DMS79 treated with DMSO at 0.1 percent for 48 hours (cell line): ENCODE results near the gene FAU.
"Not testable (repeated sequence)": the region's sequence is repeated elsewhere in the genome, so short reads cannot be mapped to it uniquely, and the experiment has no call there.

Source experiments
- DNase-seq: peaks from one replicate; lab custom pipeline; 2025; lab: John Stamatoyannopoulos, UW

The FAU gene

DNA sequence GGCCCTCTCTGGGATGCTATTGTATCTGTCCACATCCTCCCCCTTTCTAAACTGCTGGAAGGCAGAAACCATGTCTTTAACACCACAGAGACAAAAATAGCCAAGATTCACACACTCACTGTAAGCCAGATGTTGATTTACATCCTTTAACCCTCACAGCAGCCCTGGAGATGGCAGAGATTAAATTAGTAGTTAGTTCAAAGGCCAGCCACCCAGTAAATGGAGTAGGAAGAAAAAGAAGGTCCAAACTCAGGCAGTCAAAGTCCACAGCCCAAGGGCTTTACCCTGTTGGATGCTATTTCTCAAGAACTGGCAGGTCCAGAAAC, 2.3 kb downstream of the FAU start:
- no peak for DNase-seq

- DNase-seq = not testable (repeated sequence)
Measured at GRCh38 chr11:65118891-65119669, 2.9 kb downstream of the FAU start.

GRCh38 chr11:65118097-65118837, 3.7 kb downstream of the FAU start:
- DNase-seq = no peak

DNA sequence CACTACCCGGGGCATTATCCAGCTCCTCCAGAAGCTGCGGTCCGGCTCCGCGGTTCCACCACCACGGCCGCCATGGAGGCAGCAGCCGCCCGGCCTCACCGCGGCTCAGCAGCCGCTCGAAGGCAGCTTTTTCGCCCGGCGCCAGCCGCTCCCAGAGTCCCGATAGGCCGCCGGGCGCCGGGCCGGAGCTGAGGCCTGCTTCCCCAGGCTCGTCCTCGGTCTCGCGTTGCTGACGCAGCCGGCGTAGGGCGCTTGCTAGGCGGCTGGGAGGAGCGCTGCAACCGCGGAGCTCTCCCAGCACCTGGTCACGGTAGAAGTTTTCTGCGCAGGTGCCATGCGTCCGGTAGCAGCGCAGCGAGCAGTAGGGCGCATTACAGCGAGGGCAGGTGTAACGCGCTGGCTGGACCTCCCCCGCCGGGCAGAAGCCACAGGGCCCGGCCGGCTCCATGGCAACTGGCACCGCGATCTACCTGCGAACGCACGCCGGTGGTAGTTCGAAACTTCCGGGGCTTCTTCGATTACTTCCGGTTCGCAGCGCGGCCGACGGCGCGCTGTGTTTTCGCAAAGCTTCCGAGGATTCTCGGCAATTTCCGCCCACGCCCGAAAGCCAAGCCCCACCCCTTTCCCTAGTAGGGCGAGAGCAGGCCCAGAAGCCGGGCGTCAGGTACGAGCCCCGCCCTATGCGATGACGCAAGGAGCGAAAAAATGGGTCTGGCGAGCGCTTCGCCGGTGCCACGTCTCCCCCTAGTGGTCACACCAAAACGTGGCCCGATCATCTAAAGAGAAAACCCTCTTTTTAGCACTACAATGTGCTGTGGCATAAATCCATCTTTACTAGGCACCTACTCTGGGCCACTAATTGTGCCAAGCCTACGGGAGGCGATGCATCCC, 4.5 kb downstream of the FAU start, which contains the start of gene ZNHIT2:
TSS of gene ZNHIT2 (minus strand) at position 496 of the 891 bp plus-strand sequence. CDS start at position 448, 48 bp downstream.
- peak; percentile 96 for DNase-seq

DNA sequence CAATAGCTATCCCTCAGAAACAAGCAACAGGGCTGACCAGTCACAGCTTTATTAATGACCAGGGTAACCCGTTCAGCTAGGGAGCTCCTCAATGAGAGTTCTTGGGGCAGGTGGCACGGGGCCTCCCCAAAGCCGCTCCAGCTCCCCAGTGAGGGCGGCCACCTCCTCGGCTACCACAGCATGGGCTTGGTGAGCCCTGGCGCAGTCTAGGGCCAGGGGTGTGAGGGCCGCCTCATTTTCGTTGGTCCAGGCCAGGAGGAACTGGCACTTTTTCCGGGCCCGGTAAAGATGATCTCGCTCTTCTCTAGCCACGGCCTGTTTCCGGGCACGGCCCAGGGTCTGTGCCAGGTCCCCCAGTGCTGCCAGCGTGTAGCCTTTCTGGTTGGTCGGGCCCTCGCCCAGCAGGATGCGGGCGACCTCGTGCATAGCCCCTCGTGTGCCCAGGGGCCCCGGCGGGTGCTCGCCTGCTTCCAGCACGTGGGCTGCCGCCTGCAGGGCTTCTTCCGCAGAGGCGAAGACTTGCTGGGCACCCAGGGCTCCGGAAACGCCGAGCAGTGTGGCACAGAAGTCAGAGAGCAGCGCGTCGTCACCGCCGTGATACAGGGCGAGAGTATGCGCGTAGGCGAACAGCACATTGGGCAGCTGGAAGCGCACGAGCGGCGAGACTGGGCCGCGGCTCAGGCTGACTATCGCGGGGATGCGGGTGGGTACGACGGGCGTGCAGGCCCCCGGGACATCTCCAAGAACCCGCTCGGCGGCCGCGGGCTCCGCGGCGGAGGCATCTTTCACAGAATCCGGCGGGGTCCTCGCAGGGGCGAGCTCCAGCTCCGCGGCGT, 5.3 kb downstream of the FAU start:
- peak; percentile 48 for DNase-seq

DNA sequence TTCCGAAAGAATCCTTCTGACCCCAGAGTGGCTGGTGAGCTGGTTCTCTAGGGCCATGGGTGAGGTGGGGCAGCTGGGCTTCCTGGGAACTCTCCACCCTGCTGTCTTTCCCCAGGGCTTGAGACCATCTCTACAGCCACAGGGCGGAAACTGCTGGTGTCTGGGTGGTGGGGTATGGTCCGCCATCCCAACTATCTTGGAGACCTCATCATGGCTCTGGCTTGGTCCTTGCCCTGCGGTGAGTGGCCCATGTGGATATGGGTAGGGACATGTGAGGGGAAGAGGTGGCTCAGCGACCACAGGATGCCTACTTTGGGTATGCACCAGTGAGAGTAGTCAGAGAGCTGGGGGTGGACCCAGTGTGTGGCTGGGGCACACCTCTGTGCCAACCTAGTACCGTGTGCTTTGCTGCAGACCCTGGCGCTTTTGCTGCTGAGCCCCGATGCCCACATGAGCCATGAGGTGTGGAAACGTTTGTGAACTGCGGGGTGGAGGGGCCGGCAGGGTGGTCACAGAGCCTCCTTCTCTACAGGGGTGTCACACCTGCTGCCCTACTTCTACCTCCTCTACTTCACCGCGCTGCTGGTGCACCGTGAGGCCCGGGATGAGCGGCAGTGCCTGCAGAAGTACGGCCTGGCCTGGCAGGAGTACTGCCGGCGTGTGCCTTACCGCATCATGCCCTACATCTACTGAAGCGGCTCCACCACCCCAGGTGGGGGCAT, 6.4 kb downstream of the FAU start:
- DNase-seq = no peak

GRCh38 chr11:65114538-65115171, 7.3 kb downstream of the FAU start:
- DNase-seq = no peak

GRCh38 chr11:65113839-65114238, 8.1 kb downstream of the FAU start:
- DNase-seq = no peak

- peak; percentile 48 for DNase-seq
Measured at GRCh38 chr11:65113361-65113756, 8.6 kb downstream of the FAU start.

DNA sequence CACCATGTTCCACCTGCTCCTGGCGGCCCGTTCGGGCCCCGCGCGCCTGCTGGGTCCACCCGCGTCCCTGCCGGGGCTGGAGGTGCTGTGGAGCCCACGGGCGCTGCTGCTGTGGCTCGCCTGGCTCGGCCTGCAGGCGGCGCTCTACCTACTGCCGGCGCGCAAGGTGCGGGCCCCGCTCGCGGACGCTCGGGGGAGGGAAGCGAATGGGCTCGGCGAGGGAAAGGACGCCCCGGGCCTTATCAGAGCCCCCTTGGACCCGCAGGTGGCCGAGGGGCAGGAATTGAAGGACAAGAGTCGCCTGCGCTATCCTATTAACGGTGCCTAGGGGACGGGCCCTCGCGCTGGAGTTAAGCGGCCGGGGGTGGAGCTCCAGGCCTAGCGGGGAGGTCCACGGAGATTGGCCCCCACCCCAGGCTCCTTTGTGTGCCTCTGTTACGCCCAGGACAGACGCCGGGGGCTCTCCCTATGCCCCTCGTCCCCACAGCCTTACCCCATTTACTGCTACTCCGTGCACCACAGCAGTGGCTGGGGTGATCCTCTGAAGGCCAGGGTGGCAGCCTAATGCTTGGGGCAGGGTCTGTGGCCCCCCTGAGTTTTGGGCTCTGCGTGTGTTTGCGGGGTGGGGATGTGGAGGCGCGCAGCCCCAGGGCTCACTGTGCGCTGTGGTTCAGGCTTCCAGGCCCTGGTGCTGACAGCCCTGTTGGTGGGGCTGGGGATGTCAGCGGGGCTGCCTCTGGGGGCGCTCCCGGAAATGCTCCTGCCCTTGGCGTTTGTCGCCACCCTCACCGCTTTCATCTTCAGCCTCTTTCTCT, 9.2 kb downstream of the FAU start:
- peak; percentile 48 for DNase-seq

DNA sequence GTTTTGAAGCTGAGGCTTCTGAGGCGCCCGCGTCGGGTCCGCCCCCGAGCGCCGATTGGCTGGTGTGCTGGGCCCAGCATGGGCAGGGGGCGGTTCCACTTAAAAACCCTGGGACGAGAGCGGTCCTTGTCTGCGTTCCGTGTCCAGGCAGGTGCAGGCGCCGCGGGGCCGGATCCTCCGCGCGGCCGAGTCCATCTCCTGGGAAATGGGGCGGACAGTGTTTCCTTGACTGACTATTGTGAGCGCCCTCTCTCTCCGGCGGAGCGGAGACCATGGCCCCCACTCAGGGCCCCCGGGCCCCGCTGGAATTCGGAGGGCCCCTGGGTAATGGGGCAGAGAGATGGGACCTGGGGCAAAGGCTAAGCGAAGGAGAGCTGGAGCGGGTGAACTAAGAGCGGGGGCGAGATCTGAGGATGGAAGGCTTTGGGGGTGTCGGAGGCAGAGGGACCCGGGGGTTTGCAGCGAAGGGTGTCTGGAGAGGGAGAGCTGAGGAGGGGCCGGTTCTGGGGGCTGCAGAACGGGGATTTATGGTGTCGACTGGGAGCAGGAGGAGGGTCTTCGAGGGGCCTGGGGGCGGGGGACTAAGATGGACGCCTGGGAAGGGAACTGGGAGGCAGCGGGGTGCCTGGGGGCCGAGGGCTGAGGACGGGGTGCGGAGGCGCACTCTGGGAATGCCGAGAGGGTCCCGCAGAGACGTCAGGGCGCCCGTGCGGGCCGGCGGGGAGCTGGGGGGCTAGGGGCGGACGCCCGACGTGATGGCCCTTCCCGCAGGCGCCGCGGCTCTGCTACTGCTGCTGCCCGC, 10.0 kb downstream of the FAU start, which contains the start of gene TM7SF2:
TSS of gene TM7SF2 (plus strand) at position 129 of the 802 bp plus-strand sequence. CDS start at position 273, 144 bp downstream.
- peak; percentile 93 for DNase-seq

DNA sequence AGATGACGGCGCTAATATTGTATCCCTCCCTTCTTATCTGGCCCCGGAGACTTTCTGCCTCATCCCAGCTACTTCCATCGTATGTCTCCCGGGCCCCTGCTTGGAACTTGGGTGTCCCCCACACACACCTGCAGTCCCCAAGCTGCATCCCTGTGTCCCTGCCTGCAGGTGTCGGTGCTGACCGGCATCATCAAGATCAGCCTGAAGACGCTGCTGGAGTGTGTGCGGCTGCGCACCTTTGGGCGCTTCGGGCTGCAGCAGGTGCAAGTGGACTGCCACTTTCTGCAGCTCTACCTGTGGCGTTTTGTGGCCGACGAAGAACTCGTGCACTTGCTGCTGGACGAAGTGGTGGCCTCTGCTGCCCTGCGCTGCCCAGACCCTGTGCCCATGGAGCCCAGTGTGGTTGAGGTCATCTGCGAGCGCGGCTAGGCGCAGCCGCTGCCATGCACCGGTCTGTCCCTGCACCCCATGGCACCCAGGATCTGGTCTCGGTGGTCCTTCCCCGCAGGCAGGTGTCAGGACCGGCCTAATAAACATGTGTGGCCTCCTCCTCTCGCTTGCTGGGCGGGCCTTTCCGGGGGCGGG, 10.7 kb downstream of the FAU start:
- no peak for DNase-seq

DNA sequence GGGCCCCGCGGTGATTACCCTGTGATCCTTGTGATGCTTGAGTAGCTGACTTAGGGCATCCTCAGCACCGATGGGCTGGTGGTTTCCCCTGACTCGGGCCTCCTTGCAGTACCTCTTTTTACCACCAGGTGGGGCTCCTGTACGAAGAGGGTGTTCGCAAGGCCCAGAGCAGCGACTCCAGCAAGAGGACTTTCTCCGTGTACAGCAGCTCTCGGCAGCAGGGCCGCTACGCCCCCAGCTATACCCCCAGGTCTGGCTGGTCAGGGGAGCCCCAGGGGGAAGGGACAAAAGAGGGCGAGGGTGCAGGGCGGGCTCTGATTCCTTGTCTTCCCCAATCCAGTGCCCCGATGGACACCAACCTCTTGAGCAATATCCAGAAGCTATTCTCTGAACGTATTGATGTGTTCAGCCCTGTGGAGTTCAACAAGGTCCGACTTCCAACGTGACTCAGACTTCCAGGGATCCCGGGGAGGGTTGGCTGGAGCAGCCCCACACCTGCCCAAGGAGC, 11.5 kb downstream of the FAU start:
- DNase-seq = peak; percentile 83

DNA sequence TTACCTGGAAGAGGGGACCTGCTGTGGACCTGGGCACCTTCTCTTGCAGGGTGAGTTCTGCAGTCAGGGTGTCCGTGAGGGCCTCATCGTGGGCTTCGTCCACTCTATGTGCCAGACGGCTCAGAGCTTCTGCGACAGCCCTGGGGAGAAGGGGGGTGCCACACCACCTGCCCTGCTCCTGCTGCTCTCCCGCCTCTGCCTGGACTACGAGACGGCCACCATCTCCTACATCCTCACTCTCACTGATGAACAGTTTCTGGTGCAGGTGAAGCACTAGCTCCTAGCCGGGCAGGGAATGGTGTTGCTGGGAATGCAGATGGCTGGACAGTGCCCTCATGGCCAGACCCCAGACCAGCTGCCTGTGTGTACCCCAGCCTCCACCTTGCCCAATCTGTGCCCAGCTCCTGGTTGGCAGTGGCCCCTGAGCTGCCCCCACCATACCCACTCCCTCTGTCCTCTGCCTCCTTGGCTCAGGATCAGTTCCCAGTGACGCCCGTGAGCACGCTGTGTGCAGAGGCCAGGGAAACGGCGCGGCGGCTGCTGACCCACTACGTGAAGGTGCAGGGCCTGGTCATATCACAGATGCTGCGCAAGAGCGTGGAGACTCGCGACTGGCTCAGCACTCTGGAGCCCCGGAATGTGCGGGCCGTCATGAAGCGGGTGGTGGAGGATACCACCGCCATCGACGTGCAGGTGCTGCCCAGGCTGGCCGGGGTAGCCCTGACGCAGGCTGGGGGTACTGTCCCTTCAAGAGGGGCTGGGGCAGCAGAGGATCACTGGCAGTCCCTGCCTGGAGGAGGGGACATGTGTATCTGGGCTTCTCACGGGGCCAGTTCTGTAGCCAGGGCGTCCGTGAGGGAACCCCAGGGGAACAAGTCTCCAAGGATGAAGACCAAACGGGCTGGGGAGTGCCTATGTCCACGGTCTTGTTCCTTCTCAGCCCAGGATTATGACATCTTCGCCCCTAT, 12.4 kb downstream of the FAU start:
- no peak for DNase-seq

GRCh38 chr11:65108469-65109123, 13.3 kb downstream of the FAU start:
- DNase-seq = no peak
